Activated CD4-positive, CD25-positive, alpha-beta regulatory T cell treated with anti-CD3 and anti-CD28 coated beads, Interleukin-2, amount 50 U/mL, for 16 hours (primary cell): ENCODE data around the gene BTBD2.
"Not testable (repeated sequence)": the region's sequence is repeated elsewhere in the genome, so short reads cannot be mapped to it uniquely, and the experiment has no call there.

Experiments
- DNase-seq: peaks from one replicate; pipeline ENCODE4 v3.0.0-alpha.2; 2020; ENCODE audit warnings: low read depth, low spot score

BTBD2 gene

GRCh38 chr19:2039959-2040646 is 24.6 kb upstream of the BTBD2 start:
- no peak for DNase-seq

DNA sequence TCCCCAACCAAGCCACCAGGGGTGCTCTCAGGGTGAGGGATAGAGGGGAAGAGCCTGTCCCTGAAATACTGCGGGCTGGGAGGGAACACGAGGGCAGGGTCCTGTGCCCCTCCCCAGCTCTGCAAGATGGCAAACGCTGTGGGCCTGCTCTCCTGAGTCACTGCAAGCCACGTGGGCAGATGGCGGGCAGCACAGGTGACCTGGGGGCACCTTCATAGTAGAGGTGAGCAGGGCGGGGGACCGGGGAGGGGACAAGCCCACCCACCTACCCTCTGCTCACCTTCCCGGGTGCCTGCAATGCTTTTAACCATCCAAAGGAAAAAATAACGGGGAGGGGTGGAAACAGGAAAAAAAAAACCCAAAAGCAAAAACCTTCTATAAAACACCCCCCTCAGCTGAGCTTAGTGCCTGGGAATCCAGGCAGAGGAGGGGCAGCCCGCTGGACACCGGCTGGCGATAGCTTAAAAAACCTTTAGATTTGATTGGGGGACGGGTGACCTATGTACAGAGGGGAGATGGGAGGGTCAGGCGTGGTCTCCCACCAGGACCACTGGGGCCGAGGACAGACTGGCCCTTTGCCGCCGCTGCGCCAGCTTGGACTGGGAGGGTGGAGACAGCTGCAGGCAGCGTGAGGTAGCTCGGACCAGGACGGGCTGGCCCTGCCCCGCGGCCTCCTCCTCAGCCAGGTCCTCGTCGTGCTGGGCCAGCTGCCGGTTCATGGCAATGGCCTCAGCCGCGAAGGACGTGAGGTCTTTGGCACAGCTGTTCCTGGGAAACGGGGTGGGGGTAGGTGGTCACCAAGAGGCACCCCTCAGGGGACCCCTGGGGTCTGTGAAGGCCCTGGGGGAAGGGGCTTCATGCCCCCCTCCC is 23.8 kb upstream of the BTBD2 start:
- DNase-seq, result no peak

GRCh38 chr19:2038284-2039088 is 23.0 kb upstream of the BTBD2 start:
- DNase-seq, result no peak

DNA sequence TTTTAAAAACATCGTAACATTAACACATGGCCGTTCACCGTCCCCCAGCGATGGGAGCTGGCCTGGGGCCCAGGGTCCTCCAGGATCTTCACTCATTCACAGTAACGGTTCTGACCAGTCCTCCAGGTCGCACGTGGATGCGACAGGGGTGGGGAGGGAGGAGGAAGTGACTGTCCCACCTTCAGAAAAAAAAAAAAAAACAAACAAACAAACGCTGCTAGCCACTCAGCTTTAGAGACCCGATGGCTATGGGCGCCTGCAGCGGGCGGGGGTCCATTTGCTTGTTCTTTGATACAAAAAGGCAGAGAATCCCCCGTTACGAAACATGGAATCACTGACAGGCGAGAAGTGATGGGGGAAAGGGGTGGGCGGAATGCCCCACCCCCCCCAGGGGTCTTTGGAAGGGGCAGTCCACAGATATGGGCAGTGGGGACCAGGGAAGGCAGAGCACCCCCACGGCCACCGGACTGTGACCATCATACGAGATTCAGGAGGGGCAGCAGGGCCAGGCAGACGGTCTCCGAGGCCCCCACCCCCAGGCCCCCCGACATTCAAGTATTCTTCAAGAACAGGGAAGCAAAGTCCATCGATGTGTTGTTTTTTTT is 22.2 kb upstream of the BTBD2 start:
- DNase-seq, result no peak

GRCh38 chr19:2036424-2036823 is 20.9 kb upstream of the BTBD2 start:
- DNase-seq, result no peak

DNA sequence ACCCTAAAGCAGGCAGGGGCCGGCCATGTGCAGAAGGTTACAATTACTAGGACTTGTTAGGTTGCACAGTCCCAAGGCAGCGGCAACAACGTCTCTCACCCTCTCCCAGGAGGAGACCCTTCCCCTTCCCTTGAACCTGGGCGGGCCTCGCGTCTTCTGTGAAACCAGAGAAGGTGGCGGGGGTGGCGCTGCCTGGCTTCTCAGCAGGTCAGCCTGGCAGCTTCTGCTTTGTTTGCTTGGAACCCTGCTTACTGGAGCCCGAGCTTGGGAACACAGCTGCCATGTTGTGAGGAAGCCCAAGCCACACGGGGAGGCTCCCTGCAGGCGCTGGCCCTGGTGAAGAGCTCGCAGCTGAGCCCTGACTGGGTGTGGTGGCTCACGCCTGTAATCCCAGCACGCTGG is 20.1 kb upstream of the BTBD2 start:
- DNase-seq, result no peak

DNA sequence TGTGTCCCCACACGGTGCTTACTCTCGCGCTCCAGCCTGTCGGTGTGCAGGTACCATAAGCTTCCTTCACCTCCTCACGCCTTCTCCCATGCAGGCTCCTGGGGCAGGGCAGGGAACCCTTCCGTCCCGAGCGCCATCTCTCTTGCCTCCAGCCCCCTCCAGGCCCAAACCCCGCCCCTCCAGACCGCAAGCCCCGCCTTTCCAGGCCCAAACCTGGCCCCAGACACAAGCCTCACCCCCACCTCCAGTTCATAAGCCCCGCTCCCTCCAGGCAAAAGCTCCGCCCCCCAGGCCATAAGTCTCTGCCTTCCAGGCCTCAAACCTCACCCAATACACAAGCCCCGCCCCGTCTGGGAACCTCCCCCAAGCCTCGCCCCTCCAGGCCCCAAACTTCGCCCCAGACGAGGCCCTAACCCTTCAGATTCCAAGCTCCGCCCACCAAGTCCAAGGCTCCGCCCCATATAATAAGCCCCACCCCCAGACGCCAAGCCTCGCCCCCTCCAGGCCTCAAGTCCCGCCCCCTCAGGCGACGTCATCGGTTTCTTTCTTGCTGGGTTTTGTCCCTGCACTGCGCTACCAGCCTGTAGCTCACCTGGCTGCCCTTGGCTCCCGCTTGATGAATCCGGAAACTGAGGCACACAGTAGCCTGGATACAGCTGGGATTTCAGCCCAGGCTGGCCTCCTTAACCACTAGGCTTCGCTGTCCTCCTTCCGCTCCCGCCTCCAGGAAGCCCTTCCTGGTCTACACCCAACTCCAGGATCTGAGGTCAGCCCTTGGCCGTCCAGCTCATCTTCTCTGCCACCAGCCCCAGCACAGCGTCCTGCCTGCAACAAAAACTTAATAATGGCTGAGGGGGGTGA is 19.4 kb upstream of the BTBD2 start:
- DNase-seq, result no peak

DNA sequence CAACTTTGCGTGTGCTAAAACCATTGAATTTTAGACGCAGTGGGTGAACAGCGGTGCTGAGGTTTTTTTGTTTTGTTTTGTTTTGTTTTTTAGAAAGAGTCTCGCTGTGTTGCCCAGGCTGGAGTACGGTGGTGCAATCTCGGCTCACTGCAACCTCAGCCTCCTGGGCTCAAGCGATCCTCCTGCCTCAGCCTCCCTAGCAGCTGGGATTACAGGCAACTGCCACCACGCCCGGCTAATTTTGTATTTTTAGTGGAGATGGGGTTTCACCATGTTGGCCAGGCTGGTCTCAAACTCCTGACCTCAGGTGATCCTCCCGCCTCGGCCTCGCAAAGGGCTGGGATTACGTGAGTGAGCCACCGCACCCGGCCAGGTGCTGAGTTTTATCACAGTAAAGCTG is 18.7 kb upstream of the BTBD2 start:
- not testable (repeated sequence) for DNase-seq

- DNase-seq, result no peak
These were observed 18.3 kb upstream of the BTBD2 start for GRCh38 chr19:2033825-2034159.

DNA sequence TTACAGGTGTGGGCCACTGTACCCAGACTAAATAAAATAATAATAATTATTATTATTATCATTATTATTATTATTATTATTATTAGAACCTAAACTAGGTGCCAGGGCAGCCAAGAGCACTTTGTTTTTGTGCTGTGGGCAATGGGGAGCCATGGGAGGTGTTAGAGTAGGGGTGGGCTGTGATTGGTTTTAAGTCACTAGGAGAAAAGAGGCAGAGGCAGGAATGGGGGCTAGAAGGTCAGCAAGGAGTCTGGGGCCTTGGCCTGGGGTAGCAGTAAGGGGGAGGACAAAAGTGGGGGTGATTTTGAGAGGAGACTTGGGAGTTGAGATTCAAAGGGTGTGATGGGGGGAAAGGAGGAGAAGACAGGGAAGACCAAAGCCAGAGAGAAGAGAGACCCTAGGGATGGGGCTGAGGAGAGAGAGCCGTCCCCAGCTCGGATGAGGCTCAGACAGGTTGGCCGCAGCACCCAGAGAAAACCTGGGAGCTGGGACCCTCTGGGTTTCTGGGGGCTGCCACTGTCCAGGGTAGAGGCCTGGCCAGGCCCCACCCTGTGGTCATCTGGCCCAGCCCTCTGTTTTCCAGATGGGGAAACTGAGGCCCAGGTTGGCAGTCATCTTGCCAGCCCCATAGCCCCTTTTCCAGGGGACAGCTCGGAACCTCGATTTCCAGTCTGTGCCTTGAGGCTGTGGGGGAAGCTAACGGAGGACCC is 17.8 kb upstream of the BTBD2 start:
- no peak for DNase-seq

DNA sequence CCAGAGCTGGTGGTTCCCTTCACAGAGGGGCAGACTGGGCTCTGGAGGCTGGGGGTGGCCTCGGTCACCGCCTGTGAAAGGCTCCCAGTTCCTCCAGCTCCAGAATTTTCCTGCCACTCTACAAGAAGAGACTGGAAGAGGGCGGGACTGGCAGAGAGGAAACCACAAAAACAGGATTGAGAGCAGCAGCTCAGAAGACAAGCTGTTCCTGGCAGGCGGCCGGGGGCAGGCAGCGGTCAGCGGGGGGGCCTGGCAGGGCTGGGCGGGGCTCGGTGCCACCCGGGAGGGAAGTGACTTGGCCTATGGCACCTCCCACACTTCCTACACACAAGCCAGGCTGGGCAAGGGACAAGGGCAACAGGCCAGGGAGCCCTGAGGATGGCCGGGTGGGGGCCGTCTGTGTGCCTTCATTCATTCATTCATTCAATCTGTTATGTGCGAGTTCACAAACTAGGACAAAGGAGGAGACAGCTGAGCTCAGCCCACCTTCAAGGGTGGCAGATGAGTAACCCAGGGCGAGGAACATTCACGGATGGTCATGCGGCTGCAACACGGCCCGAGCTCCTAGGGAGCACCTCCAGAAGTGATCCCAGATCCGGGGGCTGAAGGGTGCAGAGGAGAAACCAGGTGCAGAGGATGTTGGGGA is 16.9 kb upstream of the BTBD2 start:
- no peak for DNase-seq

- no peak for DNase-seq
These were observed 11.8 kb upstream of the BTBD2 start for GRCh38 chr19:2027361-2027760.

DNA sequence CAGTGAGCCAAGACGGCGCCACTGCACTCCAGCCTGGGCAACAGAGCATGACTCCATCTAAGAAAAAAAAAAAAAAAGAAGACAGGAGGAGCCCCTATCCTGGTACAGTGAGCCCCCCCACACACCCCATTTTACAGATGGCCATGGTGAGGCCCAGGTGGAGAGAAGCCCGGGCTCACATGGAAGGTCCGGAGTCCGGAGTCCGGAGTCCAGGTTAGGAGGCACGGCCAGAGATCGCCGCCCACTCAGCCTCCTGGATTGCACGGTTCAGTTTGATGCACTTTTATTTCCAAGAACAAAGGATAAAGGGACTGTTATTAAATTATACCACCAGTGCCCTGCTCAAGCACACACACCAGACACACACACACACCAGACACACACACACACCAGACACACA is 11.3 kb upstream of the BTBD2 start:
- DNase-seq, result no peak

- DNase-seq, result no peak
These were observed 6.8 kb upstream of the BTBD2 start for GRCh38 chr19:2022289-2022688.

GRCh38 chr19:2021453-2022140 is 6.1 kb upstream of the BTBD2 start:
- DNase-seq, result no peak

- no peak for DNase-seq
These were observed 3.2 kb upstream of the BTBD2 start for GRCh38 chr19:2018752-2019151.

- DNase-seq, result no peak
These were observed 710 bp upstream of the BTBD2 start for GRCh38 chr19:2016041-2016807.
